H9 (cell line): ENCODE data around the gene SIGLEC10. TPM values are rescaled to one million over a fixed set of nuclear protein-coding genes. Genes with fewer than 3 reads are reported as not detected.
"Not testable (repeated sequence)": the region's sequence is repeated elsewhere in the genome, so short reads cannot be mapped to it uniquely, and the experiment has no call there.

Experiments
- DNase-seq: peaks from one replicate; pipeline ENCODE4 v3.0.0-alpha.2; 2017
- H2AFZ ChIP-seq: one replicate; pipeline ENCODE4 v1.6.1; 2013; ENCODE audit warnings: mild to moderate bottlenecking, low read length, control low read depth, moderate library complexity
- H2AK5ac ChIP-seq: 2 replicates; pipeline ENCODE4 v1.6.1; 2013; ENCODE audit warnings: low read length, control low read depth, mixed read lengths; ENCODE audit not compliant: insufficient read length
- H2BK120ac ChIP-seq: one replicate; pipeline ENCODE4 v1.6.1; 2013; ENCODE audit warnings: low read depth, mild to moderate bottlenecking, low read length, control low read depth, inconsistent platforms; ENCODE audit not compliant: poor library complexity, severe bottlenecking
- H2BK12ac ChIP-seq: 2 replicates; pipeline ENCODE4 v1.6.1; 2013; ENCODE audit warnings: low read length, control low read depth, mixed read lengths, low read depth; ENCODE audit not compliant: insufficient read length
- H2BK15ac ChIP-seq: 2 replicates; pipeline ENCODE4 v1.6.1; 2013; ENCODE audit warnings: low read depth, low read length, control low read depth
- H2BK20ac ChIP-seq: one replicate; pipeline ENCODE4 v1.6.1; 2013; ENCODE audit warnings: low read depth, mild to moderate bottlenecking, low read length, control low read depth, inconsistent platforms; ENCODE audit not compliant: poor library complexity, severe bottlenecking
- H2BK5ac ChIP-seq: 2 replicates; pipeline ENCODE4 v1.6.1; 2013; ENCODE audit warnings: low read length, control low read depth, mixed read lengths; ENCODE audit not compliant: insufficient read length
- H3K14ac ChIP-seq: 2 replicates; pipeline ENCODE4 v1.6.1; 2013; ENCODE audit warnings: low read length, control low read depth; ENCODE audit not compliant: insufficient read depth
- H3K18ac ChIP-seq: 2 replicates; pipeline ENCODE4 v1.6.1; 2013; ENCODE audit warnings: low read depth, mild to moderate bottlenecking, mixed read lengths, low read length, control low read depth; ENCODE audit not compliant: insufficient read length
- H3K23ac ChIP-seq: 2 replicates; pipeline ENCODE4 v1.6.1; 2013; ENCODE audit warnings: low read length, control low read depth, mixed read lengths, low read depth; ENCODE audit not compliant: insufficient read length
- H3K23me2 ChIP-seq: 2 replicates; pipeline ENCODE4 v1.6.1; 2013; ENCODE audit warnings: low read depth, mild to moderate bottlenecking, mixed read lengths, low read length, control low read depth; ENCODE audit not compliant: insufficient read length, poor library complexity, severe bottlenecking
- H3K27ac ChIP-seq: 2 replicates; pipeline ENCODE4 v1.5.1; 2013; ENCODE audit warnings: low read length, control low read depth, mixed read lengths, low read depth; ENCODE audit not compliant: insufficient read length
- H3K27me3 ChIP-seq: 2 replicates; pipeline ENCODE4 v1.6.1; 2013; ENCODE audit warnings: low read length, control low read depth, inconsistent platforms; ENCODE audit not compliant: insufficient read depth
- H3K4ac ChIP-seq: 2 replicates; pipeline ENCODE4 v1.6.1; 2013; ENCODE audit warnings: low read depth, mild to moderate bottlenecking, control low read depth, inconsistent platforms, low read length, moderate library complexity
- H3K4me1 ChIP-seq: 2 replicates; pipeline ENCODE4 v1.6.1; 2013; ENCODE audit warnings: low read length, control low read depth, inconsistent platforms; ENCODE audit not compliant: insufficient read depth
- H3K4me2 ChIP-seq: 2 replicates; pipeline ENCODE4 v1.6.1; 2013; ENCODE audit warnings: low read length, control low read depth, mixed read lengths; ENCODE audit not compliant: insufficient read length, insufficient read depth
- H3K56ac ChIP-seq: 2 replicates; pipeline ENCODE4 v1.6.1; 2013; ENCODE audit warnings: low read depth, mild to moderate bottlenecking, mixed read lengths, low read length, control low read depth; ENCODE audit not compliant: insufficient read length
- H3K79me1 ChIP-seq: 2 replicates; pipeline ENCODE4 v1.6.1; 2013; ENCODE audit warnings: low read depth, mild to moderate bottlenecking, moderate library complexity, low read length, control low read depth, inconsistent platforms; ENCODE audit not compliant: insufficient read depth, poor library complexity, severe bottlenecking
- H3K79me2 ChIP-seq: 2 replicates; pipeline ENCODE4 v1.6.1; 2013; ENCODE audit warnings: low read length, control low read depth, inconsistent platforms; ENCODE audit not compliant: insufficient read depth
- H3K9ac ChIP-seq: 2 replicates; pipeline ENCODE4 v1.6.1; 2013; ENCODE audit warnings: low read length, control low read depth, mixed read lengths; ENCODE audit not compliant: insufficient read length; ENCODE audit errors: extremely low read depth
- H3K9me3 ChIP-seq: one replicate; pipeline ENCODE4 v1.6.1; 2013; ENCODE audit warnings: low read depth, low read length, inconsistent platforms; ENCODE audit not compliant: control insufficient read depth
- H3T11ph ChIP-seq: one replicate; pipeline ENCODE4 v1.6.1; 2013; ENCODE audit warnings: mild to moderate bottlenecking, low read length, control low read depth, inconsistent platforms
- H4K20me1 ChIP-seq: one replicate; pipeline ENCODE4 v1.6.1; 2013; ENCODE audit not compliant: control insufficient read depth, insufficient read length, insufficient read depth
- H4K5ac ChIP-seq: 2 replicates; pipeline ENCODE4 v1.6.1; 2013; ENCODE audit warnings: low read depth, mild to moderate bottlenecking, mixed read lengths, low read length, control low read depth; ENCODE audit not compliant: insufficient read length
- H4K8ac ChIP-seq: replicated peaks from 2 replicates; pipeline ENCODE4 v1.6.1; 2013; ENCODE audit warnings: low read length, control low read depth, mixed read lengths, low read depth; ENCODE audit not compliant: insufficient read length
- H4K91ac ChIP-seq: 2 replicates; pipeline ENCODE4 v1.6.1; 2013; ENCODE audit warnings: low read depth, mild to moderate bottlenecking, moderate library complexity, mixed read lengths, low read length, control low read depth; ENCODE audit not compliant: insufficient read length
- H3K27ac Mint-ChIP-seq, 3 experiments: 2 replicates in 2 of 3; 3 replicates in 1 of 3; pipeline ENCODE4 v1.8.0; 2020 to 2021; ENCODE audit warnings: mixed read lengths in 3 of 3, mild to moderate bottlenecking in 1 of 3, moderate library complexity in 1 of 3
- H3K27me3 Mint-ChIP-seq: 2 replicates; pipeline ENCODE4 v1.8.0; 2021; ENCODE audit warnings: low read depth, mild to moderate bottlenecking, moderate library complexity, mixed read lengths
- H3K36me3 Mint-ChIP-seq, 3 experiments: 2 replicates in 2 of 3; 3 replicates in 1 of 3; pipeline ENCODE4 v1.8.0; 2020 to 2021; ENCODE audit warnings: low read depth in 3 of 3, mixed read lengths in 3 of 3; ENCODE audit not compliant: insufficient read depth in 1 of 3
- H3K4me1 Mint-ChIP-seq, 2 experiments: 2 replicates each; pipeline ENCODE4 v1.8.0; 2020; ENCODE audit warnings: mixed read lengths in 2 of 2
- H3K4me3 Mint-ChIP-seq, 2 experiments: 2 replicates in 1 of 2; 3 replicates in 1 of 2; pipeline ENCODE4 v1.8.0; 2020 to 2021; ENCODE audit warnings: mild to moderate bottlenecking in 2 of 2, mixed read lengths in 2 of 2, moderate library complexity in 1 of 2
- H3K9me3 Mint-ChIP-seq, 2 experiments: 2 replicates in 1 of 2; 3 replicates in 1 of 2; pipeline ENCODE4 v1.8.0; 2020; ENCODE audit warnings: mild to moderate bottlenecking in 2 of 2, mixed read lengths in 2 of 2, moderate library complexity in 1 of 2
- CTCF ChIP-seq: fragments of 200-600 bp; sonication (generic); conservative IDR thresholded peaks from 3 replicates; pipeline ENCODE4 v1.8.0; 2021; ENCODE audit warnings: antibody characterized with exemption, mild to moderate bottlenecking
- WGBS: extraction: QIAGEN DNeasy Blood & Tissue Kit; methylation state at CpG from one replicate; pipeline ENCODE4 v1.1.7; 2013; ENCODE audit warnings: missing lambda C conversion rate, low lambda C conversion rate, mixed read lengths; ENCODE audit not compliant: insufficient read length; ENCODE audit errors: extremely low coverage; 5-methylcytosine and 5-hydroxymethylcytosine counted together
- total RNA-seq: library from RNA; stranded (reverse); gene quantifications from 2 replicates; pipeline ENCODE4 v1.2.1, GENCODE V29; 2021

SIGLEC10 gene
- total RNA-seq, 1 experiment from 2014 or later, result not detected

GRCh38 chr19:51448011-51448410 is 30.6 kb upstream of the SIGLEC10 start:
- no CpG with 5 or more reads among the region's 7 CpGs for WGBS
- TF ChIP-seq CTCF, result no peak
- no peak overlapping the region for H3K4me3 Mint-ChIP-seq
- H3K9me3 Mint-ChIP-seq, result peaks cover 29 to 76% of the 10 kb centered on the region in 2 experiments
- Histone ChIP-seq H3K27ac (no peak overlapping the region), H3K23ac (no peak overlapping the region), H3K14ac (no peak overlapping the region), H2BK5ac (no peak overlapping the region), H3K18ac (no peak overlapping the region), H2BK20ac (no peak overlapping the region), H2BK15ac (no peak overlapping the region; the same call in 1 of the 2 replicates), H2AK5ac (no peak overlapping the region), H2BK120ac (no peak overlapping the region), H3K79me1 (no peaks in the 10 kb centered on the region), H3T11ph (no peak overlapping the region), H4K5ac (no peak overlapping the region), H4K8ac (no peak overlapping the region), H3K56ac (no peak overlapping the region), H3K9ac (no peak overlapping the region), H3K4me2 (no peak overlapping the region), H4K20me1 (peaks cover 3% of the 10 kb centered on the region), H2BK12ac (no peak overlapping the region), H3K23me2 (no peaks in the 10 kb centered on the region), H3K79me2 (no peaks in the 10 kb centered on the region), H3K27me3 (no peaks in the 10 kb centered on the region), H2AFZ (no peak overlapping the region), H3K9me3 (no peaks in the 10 kb centered on the region), H4K91ac (no peak overlapping the region), H3K4me1 (no peaks in the 10 kb centered on the region), H3K4ac (no peak overlapping the region)
- no peak overlapping the region for H3K27ac Mint-ChIP-seq
- H3K36me3 Mint-ChIP-seq, result 0 out of 7 replicates have a peak, but pooled peaks cover 0 to 5% (median 0%) of the 10 kb centered on the region in 3 experiments
- DNase-seq, result no peak
- H3K27me3 Mint-ChIP-seq, result peaks cover 55% of the 10 kb centered on the region
- peaks cover 0 to 2% of the 10 kb centered on the region in 2 experiments; a peak in 1 of 4 replicates for H3K4me1 Mint-ChIP-seq

GRCh38 chr19:51447510-51447909 is 30.1 kb upstream of the SIGLEC10 start:
- H4K8ac ChIP-seq, H4K91ac ChIP-seq, H3T11ph ChIP-seq, H4K5ac ChIP-seq, DNase-seq, H3K23ac ChIP-seq, H2BK5ac ChIP-seq, H2BK12ac ChIP-seq, H3K4me2 ChIP-seq, H3K79me2 ChIP-seq, H2BK20ac ChIP-seq, H3K27ac Mint-ChIP-seq, H2AK5ac ChIP-seq, H2BK15ac ChIP-seq, H3K23me2 ChIP-seq, H3K18ac ChIP-seq, H3K27me3 ChIP-seq, H2AFZ ChIP-seq, H3K56ac ChIP-seq, H3K9ac ChIP-seq, H2BK120ac ChIP-seq, H4K20me1 ChIP-seq, H3K9me3 ChIP-seq, H3K4me1 Mint-ChIP-seq, H3K79me1 ChIP-seq, H3K4ac ChIP-seq, H3K36me3 Mint-ChIP-seq, H3K27ac ChIP-seq, H3K14ac ChIP-seq, H3K4me1 ChIP-seq, H3K4me3 Mint-ChIP-seq: not testable (repeated sequence)
- Mint-ChIP-seq H3K27me3 (peaks cover 60% of the 10 kb centered on the region), H3K9me3 (peaks cover 29 to 75% of the 10 kb centered on the region in 2 experiments)
- WGBS, result no CpG with 5 or more reads among the region's 3 CpGs
